Mesothelial cell of epicardium (in vitro differentiated cells): ENCODE results near the gene INPP5B. TPM values are rescaled to one million over a fixed set of nuclear protein-coding genes. Genes with fewer than 3 reads are reported as not detected.
A peak's percentile ranks its signal among the peaks of the same experiment; 100 is the strongest.

Experiments
- DNase-seq, 2 experiments: peaks; one replicate each; pipeline ENCODE4 v3.0.0; 2021; ENCODE audit warnings: low spot score in 2 of 2; ENCODE audit not compliant: unreplicated experiment in 2 of 2
- H3K27ac Mint-ChIP-seq: 2 replicates; pipeline ENCODE4 v1.8.0; 2021; ENCODE audit warnings: mixed read lengths
- H3K27me3 Mint-ChIP-seq: 2 replicates; pipeline ENCODE4 v1.8.0; 2021; ENCODE audit warnings: low read depth, mixed read lengths
- H3K36me3 Mint-ChIP-seq: 2 replicates; pipeline ENCODE4 v1.8.0; 2021; ENCODE audit warnings: mixed read lengths
- H3K4me1 Mint-ChIP-seq: 2 replicates; pipeline ENCODE4 v1.8.0; 2021; ENCODE audit warnings: mixed read lengths
- H3K4me3 Mint-ChIP-seq: 2 replicates; pipeline ENCODE4 v1.8.0; 2021; ENCODE audit warnings: mild to moderate bottlenecking, moderate library complexity, mixed read lengths
- H3K9me3 Mint-ChIP-seq: 2 replicates; pipeline ENCODE4 v1.8.0; 2021; ENCODE audit warnings: mixed read lengths
- total RNA-seq: library from RNA; stranded (reverse); gene quantifications from 3 replicates; pipeline ENCODE4 v1.2.1, GENCODE V29; 2021
- TF ChIP-seq, protein P1 (sequence below): fragments of 200-600 bp; sonication (generic); IDR thresholded peaks from one replicate; pipeline ENCODE4 v1.5.0; 2021; ENCODE audit warnings: antibody characterized with exemption; ENCODE audit not compliant: unreplicated experiment

Gene INPP5B
- total RNA-seq, 1 donor from 2014 or later: 21.5 TPM

DNA sequence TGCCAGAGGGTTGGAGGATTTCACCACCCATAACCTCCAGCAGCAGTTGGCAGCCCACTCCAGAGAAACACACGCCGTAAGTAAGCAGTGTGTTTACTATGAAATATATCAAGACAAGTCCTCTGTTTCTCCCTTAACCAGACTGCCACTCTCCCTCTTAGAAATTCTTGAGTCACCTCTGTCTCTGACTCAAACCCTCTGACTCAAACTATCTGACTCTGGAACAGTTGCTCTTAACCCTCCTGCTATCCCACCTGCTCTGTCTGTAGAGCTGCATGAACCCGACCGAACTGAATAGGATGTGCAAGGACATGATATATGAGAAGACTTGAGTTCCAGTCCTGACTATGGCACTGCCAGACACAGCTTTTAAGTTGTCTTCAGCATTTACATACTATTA is 14.1 kb downstream of the INPP5B start:
- Mint-ChIP-seq H3K27ac (peak overlapping the region; percentile 64), H3K4me1 (peaks cover 20% of the 10 kb centered on the region), H3K27me3 (no peaks in the 10 kb centered on the region), H3K4me3 (peak overlapping the region; percentile 43), H3K36me3 (peaks cover 11% of the 10 kb centered on the region), H3K9me3 (no peaks in the 10 kb centered on the region)
- no peak for DNase-seq
- TF ChIP-seq, protein P1, sequence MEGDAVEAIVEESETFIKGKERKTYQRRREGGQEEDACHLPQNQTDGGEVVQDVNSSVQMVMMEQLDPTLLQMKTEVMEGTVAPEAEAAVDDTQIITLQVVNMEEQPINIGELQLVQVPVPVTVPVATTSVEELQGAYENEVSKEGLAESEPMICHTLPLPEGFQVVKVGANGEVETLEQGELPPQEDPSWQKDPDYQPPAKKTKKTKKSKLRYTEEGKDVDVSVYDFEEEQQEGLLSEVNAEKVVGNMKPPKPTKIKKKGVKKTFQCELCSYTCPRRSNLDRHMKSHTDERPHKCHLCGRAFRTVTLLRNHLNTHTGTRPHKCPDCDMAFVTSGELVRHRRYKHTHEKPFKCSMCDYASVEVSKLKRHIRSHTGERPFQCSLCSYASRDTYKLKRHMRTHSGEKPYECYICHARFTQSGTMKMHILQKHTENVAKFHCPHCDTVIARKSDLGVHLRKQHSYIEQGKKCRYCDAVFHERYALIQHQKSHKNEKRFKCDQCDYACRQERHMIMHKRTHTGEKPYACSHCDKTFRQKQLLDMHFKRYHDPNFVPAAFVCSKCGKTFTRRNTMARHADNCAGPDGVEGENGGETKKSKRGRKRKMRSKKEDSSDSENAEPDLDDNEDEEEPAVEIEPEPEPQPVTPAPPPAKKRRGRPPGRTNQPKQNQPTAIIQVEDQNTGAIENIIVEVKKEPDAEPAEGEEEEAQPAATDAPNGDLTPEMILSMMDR: no peak

DNA sequence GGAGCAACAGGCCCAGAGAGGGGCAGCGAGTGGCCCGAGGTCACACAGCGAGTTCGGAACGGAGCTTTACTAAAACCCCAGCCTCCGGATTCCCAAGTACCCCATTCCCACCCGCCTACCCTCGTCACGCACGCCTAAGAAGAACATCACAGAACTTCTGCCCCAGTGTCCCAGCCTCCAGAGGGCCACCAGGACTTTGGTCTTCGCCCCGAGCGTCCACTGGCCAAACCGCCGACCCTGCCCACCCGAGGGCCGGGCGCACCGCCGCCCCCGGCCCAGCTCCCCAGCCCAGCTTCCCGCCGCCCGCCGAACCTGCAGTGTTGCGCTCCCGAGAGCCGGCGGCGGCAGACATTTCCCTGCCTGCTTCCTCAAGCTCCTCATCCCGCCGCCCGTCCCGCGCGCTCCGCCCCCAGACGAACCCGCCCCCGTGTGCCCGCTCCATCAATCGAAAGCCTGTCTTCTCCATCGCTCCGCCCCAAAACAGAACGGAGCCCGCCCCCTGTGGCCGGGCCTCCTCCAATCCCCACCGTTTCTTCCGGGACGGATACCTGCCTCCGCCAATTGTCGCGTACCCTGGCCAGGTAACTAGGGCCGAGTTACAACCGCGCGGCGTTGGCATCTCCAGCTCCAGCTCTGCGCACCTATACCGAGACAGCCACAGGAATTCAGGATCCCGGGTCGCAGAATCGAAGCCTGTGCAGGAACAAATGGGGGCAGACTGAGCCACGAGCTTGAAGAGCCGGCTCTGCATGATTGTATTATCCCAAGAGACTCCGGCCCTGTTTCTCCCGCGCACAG is 15.3 kb downstream of the INPP5B start:
- peaks cover 20% of the 10 kb centered on the region for H3K4me1 Mint-ChIP-seq
- DNase-seq: peak; percentile 93 to 98
- peaks cover 13% of the 10 kb centered on the region for H3K36me3 Mint-ChIP-seq
- TF ChIP-seq, protein P1: no peak
- H3K4me3 Mint-ChIP-seq: peak overlapping the region; percentile 78
- H3K9me3 Mint-ChIP-seq: no peaks in the 10 kb centered on the region
- H3K27me3 Mint-ChIP-seq: no peaks in the 10 kb centered on the region
- peak overlapping the region; percentile 90 for H3K27ac Mint-ChIP-seq

DNA sequence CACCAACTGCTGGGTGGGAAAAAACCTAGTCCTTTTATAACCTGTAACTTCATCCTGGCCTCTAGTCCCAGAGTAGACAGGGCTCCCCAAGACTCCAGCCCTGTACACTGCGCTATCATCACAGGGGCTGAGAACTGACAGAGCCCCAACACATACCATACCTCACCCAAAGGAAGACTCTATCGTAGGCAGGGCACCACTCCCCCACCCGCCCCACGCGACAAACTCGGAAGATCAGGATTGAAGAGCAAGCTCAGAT is 15.8 kb downstream of the INPP5B start:
- Mint-ChIP-seq H3K27me3 (no peaks in the 10 kb centered on the region), H3K4me1 (peaks cover 21% of the 10 kb centered on the region), H3K36me3 (peaks cover 9% of the 10 kb centered on the region), H3K27ac (peak overlapping the region; percentile 54), H3K4me3 (peak overlapping the region; percentile 78), H3K9me3 (no peaks in the 10 kb centered on the region)
- no peak for DNase-seq
- TF ChIP-seq, protein P1: no peak

DNA sequence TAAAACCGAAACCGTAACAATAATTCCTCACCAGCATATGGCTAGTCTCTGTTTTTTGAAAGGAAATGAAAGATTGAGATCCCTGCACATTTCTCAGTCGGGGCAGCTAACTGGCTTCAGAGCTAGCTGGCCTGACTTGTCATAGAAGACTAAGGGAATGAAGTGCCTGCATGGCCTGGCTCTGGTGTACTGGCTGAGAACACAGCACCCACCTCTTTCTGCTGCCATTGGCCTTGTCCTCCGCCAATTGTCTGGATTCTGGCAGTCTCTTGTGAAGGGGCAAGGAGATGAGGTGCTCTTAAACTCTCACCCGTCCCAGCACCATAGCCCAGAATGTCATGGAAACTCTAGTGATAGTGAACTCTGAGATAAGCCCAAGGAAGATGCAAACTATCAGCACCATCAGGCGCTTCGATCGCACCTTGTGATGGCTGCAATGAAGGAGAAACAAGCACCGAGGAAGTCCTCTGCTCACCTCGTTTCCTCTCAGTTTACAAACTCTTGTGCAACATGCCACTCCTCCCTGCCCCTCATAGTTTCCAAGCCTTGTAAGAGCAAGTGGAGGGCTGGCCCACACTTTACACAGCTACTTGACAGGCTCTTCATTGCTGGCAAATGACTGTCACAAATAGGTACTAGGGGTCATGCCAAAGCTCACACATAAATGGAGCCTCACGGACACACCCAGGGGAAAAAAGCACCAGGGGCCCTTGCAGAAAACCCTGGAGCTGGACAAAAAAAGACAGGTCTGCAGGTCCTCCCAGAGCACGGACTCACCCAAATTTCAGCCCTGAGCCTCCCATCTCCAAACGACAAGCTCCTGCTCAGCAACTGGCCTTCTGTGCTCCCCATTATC is 16.4 kb downstream of the INPP5B start:
- H3K27me3 Mint-ChIP-seq: no peaks in the 10 kb centered on the region
- TF ChIP-seq, protein P1: no peak
- peak overlapping the region; percentile 54 for H3K27ac Mint-ChIP-seq
- no peak for DNase-seq
- H3K36me3 Mint-ChIP-seq: peaks cover 6% of the 10 kb centered on the region
- H3K9me3 Mint-ChIP-seq: no peaks in the 10 kb centered on the region
- peak overlapping the region; percentile 78 for H3K4me3 Mint-ChIP-seq
- H3K4me1 Mint-ChIP-seq: peaks cover 27% of the 10 kb centered on the region

DNA sequence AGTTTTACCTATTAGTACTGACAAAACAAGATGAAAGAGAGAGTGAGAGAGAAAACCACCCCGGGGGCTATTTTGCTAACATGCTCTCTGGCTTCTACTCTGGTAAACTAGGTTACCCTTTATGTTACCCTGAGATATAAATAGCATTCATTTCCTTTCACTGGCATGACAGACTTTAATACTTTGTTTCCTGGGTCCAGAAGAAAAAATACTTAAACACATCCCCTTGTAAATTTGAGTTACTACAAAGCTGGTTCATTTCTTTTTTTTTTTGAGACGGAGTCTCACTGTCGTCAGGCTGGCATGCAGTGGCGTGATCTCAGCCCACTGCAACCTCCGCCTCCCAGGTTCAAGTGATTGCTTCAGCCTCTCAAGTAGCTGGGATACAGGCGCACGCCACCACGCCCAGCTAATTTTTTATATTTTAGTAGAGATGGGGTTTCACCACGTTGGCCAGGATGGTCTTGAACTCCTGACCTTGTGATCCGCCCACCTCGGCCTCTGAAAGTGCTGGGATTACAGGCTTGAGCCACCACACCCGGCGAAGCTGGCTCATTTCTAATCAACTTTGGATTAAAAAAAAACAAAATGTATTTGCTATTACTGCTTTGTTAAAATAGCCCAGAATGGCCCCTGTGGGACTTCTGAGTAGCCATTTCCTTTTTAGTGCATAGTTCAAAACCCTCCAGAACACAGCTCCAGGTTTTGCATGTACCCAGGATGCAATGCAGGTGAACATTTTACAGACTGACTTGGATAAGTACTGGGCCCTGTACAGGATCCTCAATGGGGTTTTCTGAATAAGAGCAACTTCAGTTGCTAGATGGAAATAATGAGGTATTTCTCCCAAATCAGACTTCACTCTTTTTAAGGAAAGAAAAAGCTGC is 20.6 kb downstream of the INPP5B start:
- no peaks in the 10 kb centered on the region for H3K27me3 Mint-ChIP-seq
- H3K4me3 Mint-ChIP-seq: no peak overlapping the region
- H3K4me1 Mint-ChIP-seq: peaks cover 19% of the 10 kb centered on the region
- peak overlapping the region; percentile 69 for H3K27ac Mint-ChIP-seq
- DNase-seq: no peak
- no peaks in the 10 kb centered on the region for H3K9me3 Mint-ChIP-seq
- peaks cover 5% of the 10 kb centered on the region for H3K36me3 Mint-ChIP-seq
- TF ChIP-seq, protein P1: no peak
